LoVo (cell line): ENCODE results near the gene TMEM141.
"Not testable (repeated sequence)": the region's sequence is repeated elsewhere in the genome, so short reads cannot be mapped to it uniquely, and the experiment has no call there.

Experiments
- DNase-seq: peaks from one replicate; pipeline ENCODE4 v3.0.0-alpha.2; 2016; ENCODE audit warnings: low spot score

Gene TMEM141

GRCh38 chr9:136794281-136794999 lies 3.3 kb downstream of the TMEM141 start:
- no peak for DNase-seq

GRCh38 chr9:136795000-136795348 lies 3.8 kb downstream of the TMEM141 start:
- DNase-seq: no peak

- DNase-seq: no peak
These were observed 5.2 kb downstream of the TMEM141 start, which contains the start of gene CCDC183 for GRCh38 chr9:136796238-136796774. TSS of gene CCDC183 (plus strand) at chr9:136796338. CDS start at chr9:136796398, 60 bp downstream.

GRCh38 chr9:136796775-136797347 lies 5.7 kb downstream of the TMEM141 start:
- DNase-seq: not testable (repeated sequence)

- DNase-seq: no peak
These were observed 7.5 kb downstream of the TMEM141 start for GRCh38 chr9:136798708-136799078.

- DNase-seq: no peak
These were observed 8.1 kb downstream of the TMEM141 start for GRCh38 chr9:136799079-136799853.

- DNase-seq: peak; percentile 86
These were observed 8.9 kb downstream of the TMEM141 start for GRCh38 chr9:136799854-136800657.

GRCh38 chr9:136802321-136802720 lies 11.2 kb downstream of the TMEM141 start:
- no peak for DNase-seq

- DNase-seq: not testable (repeated sequence)
These were observed 11.9 kb downstream of the TMEM141 start for GRCh38 chr9:136803009-136803550.

- DNase-seq: no peak
These were observed 12.7 kb downstream of the TMEM141 start for GRCh38 chr9:136803551-136804508.

- DNase-seq: no peak
These were observed 13.5 kb downstream of the TMEM141 start for GRCh38 chr9:136804509-136805206.

- DNase-seq: no peak
These were observed 14.1 kb downstream of the TMEM141 start for GRCh38 chr9:136805207-136805740.

GRCh38 chr9:136806067-136806466 lies 14.9 kb downstream of the TMEM141 start:
- DNase-seq: no peak

GRCh38 chr9:136806631-136807201 lies 15.6 kb downstream of the TMEM141 start:
- no peak for DNase-seq

GRCh38 chr9:136807281-136808074 lies 16.3 kb downstream of the TMEM141 start, which contains the start of gene RABL6:
TSS of gene RABL6 (plus strand) at chr9:136807948. CDS start at chr9:136808197, 249 bp downstream.
- DNase-seq: peak; percentile 84

- DNase-seq: no peak
These were observed 17.1 kb downstream of the TMEM141 start for GRCh38 chr9:136808075-136808805.

GRCh38 chr9:136808806-136809158 lies 17.6 kb downstream of the TMEM141 start:
- no peak for DNase-seq
